Stimulated activated CD4-positive, alpha-beta T cell treated with anti-CD3 and anti-CD28 coated beads, TNF-alpha, amount 100 ng/mL, for 48 hours (primary cell): ENCODE results near the gene NINJ2.

Source experiments
- DNase-seq, 3 donors: peaks; one replicate each; pipeline ENCODE4 v3.0.0-alpha.2; 2020; ENCODE audit warnings: low read depth in 3 of 3

NINJ2 gene

DNA sequence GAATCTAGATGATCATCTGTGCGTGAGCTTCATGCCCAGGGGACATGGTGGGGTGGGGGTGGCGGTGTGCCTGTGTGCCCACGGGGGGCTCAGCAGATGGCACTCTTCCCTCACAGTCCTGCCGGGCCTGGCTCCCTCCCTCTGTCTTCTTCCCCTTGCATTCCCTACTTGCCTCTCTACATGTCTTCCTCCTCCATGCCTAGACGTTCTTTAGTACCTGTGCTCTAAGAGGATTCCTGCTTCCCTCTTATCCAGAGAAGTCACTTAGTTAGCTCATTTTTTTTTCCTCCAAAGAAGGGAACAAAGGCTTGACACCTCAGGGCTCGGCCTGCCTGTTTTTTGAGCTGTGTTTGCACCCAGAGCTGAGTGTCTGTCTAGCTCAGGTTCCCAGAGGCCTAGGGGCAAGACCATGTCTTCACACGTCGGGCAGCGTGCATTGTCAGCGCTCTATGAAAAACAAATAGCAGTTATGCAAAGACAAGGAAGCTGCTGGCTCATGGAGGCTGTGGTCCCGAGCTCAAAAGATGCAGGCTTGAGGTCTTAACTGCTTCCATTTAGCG, 48.8 kb downstream of the NINJ2 start:
- no peak for DNase-seq

DNA sequence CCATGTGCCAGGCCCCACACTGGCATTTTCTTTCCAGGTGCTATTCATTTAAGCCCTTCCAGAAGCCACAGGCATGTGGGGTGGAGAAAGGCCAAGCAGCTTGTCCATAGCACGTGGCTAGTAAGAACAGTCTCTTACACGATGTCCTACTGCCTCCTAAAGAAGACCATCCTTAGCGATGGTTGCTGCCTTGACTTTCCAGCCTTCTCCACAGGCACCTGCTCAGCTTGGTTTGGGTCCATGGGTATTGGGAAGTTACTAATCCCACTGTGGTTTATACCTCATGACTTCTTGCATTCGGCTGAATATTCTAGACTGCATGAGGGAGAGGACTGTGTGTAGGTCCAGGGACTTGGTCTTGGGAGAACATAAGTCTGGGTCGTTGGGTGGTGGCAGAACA, 49.2 kb downstream of the NINJ2 start:
- no peak for DNase-seq

DNA sequence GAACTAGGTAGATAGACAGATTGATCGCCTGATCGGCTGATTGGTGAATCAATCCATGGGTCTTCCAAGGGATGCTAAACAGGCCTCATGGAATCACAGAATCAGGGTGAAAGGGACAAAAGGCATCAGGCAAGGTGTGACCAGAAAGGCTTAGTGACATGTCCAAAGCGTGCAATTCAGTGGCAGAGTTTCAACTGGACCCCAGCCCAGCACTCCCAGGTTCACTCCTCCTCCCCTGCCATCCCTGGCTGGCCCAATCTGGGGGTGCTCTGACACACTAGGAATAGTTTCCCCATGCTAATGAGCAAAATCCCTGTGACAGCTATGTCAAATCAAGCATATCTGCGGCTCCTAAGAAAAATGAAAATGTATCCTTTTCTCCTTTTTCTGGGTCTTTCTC, 50.4 kb downstream of the NINJ2 start:
- DNase-seq = no peak

DNA sequence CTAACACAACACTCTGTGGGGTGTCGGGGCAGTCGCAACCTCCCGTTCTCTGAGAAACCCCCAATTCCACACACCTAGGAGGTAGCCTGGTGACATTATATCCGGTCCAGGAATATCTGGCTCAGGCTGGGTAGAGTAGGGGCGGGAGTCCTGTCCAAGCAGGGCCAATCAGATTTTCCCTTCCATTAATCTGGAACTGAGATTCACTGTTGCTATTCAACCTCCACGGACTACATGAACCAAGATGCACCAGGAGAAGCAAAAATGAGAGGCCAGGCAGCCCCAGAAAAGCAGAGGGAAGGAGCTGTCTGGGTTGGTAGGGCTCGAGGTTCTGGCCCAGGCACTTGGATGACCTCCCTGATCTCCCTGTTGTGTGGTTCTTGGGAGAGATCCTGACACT, 51.0 kb downstream of the NINJ2 start:
- DNase-seq = no peak

- DNase-seq = no peak
Measured at GRCh38 chr12:611721-612120, 51.5 kb downstream of the NINJ2 start.

DNA sequence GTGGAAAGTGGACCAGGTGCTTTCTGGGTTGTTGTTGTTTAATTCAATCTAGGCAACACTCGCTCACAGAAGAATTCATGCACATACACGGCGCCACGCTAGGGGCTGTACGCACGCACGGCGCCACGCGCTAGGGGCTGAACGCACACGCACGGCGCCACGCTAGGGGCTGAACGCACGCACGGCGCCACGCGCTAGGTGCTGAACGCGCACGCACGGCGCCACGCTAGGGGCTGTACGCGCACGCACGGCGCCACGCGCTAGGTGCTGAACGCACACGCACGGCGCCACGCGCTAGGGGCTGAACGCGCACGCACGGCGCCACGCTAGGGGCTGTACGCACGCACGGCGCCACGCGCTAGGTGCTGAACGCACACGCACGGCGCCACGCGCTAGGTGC, 54.3 kb downstream of the NINJ2 start:
- no peak for DNase-seq

DNA sequence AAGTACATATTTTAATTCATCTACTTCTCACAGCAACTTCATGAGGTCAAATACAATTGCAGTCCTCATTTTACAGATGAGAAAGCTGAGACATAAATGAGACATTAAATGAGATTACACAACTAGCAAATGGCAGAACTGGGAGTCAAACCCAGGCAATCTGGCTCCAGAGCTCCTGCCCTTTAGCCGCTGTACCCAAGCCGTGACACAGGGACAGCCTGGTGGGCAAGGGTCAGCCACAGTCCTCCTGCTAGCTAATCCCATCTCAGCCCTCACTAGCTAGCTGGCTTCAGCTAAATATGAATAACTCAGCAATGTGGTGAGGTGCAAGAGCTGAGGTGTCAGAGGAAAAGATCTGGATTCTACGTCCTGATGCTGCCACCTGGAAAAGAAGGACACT, 54.8 kb downstream of the NINJ2 start:
- no peak for DNase-seq

DNA sequence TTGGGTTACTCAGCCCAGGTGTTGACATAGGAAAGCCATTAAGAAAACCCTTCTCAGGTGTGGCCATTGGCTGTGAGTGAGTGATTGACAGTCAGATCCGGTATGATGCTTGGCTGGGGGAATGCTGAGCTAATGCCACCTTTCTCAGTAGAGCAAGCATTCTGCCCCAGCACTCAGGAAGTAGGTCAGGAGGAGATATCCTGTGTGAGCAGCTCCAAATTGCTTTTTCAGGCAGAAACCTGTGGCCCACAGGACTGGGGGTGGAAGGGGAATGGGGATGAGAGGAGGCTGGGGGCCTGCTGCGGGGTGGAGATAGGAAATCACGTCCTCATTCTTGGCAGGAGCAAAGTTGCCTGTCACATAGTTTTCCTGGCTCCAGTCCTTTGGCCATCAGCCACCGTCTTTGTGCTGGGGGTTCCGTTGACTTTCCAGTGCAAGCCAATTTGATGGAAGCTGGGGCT, 55.7 kb downstream of the NINJ2 start:
- DNase-seq = no peak

GRCh38 chr12:604956-605355, 58.3 kb downstream of the NINJ2 start:
- DNase-seq = no peak

GRCh38 chr12:602700-603068, 60.6 kb downstream of the NINJ2 start:
- no peak for DNase-seq

GRCh38 chr12:601976-602699, 61.1 kb downstream of the NINJ2 start:
- no peak for DNase-seq

GRCh38 chr12:599756-600155, 63.5 kb downstream of the NINJ2 start:
- DNase-seq = no peak

GRCh38 chr12:597926-598568, 65.2 kb downstream of the NINJ2 start:
- no peak for DNase-seq

DNA sequence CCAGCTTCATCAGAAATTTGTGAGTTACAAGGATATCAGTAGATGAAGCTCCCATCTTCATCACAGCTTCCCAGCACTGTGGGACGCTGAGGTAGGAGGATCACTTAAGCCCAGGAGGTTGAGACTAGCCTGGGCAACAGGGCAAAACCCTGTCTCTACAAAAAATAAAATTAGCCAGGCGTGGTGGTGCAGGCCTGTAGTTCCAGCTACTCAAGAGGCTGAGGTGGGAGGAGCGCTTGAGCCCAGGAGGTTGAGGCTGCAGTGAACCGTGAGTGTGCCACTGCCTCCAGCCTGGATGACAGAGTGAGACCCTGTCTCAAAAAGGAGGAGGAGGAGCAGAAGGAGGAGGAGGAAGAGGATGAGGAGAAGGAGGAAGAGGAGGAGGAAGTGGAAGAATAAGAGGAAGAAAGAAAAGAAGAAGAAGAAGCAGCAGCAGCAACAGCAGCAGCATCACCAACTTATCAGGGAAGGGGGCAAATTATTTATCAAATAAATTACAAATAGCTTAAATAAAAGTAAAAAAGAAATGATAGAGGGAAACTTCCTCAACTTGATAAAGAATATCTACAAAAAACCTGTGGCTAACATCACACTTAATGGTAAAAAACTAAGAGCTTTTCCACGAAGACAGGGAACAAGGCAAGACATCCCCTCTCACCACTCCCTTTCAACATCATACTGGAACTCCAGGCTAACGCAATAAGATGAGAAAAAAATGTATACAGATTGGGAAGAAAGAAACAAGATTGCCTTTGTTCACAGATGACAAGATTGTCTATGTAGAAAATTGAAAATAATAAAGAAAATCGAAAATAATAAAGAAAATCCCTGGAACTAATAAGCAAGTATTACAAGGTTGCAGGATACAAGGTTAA, 69.6 kb downstream of the NINJ2 start:
- DNase-seq = no peak

- DNase-seq = no peak
Measured at GRCh38 chr12:592024-592505, 71.2 kb downstream of the NINJ2 start.

DNA sequence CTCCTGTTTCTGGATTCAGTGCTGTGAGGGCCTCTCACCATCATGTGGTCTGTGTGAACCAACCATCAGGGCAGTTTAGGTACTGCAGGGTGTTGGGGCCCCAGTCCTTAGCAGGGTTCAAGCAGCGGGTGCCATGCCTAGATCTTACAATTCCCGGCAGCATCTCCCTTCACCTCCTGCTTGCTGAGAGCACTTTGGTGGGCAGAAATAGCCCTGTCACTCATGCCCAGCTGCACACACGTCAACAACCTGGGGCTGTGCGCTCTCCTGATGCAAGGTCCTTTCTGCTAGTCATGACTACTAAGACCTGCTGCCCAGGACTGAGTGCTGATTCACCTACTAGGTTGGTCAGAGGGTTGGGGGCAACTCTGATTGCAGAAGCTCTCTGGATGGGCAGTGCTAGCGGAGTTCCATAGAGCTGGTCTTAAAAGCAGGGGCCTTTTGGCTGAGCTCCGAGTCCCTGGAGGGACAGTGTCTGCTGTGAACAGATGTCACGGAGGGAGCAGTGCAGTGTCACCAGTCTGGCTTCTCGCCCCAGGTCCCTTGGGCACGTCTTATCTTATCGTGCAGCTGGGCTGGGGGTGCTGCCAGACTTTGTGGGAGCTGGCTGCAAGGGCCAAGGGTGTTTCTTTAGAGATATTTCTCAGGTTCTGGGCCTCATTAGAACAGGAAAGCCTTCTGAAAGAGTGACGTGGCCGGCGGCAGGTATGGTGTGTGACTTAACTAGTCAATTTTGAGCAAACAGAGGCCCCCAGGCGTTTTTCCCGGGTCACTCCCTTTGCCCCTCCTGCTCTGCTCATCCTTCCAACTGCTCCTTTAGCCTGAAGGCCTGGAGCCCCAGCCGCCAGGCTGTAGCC, 71.8 kb downstream of the NINJ2 start:
- DNase-seq = no peak

- no peak for DNase-seq
Measured at GRCh38 chr12:590206-590750, 73.0 kb downstream of the NINJ2 start.

DNA sequence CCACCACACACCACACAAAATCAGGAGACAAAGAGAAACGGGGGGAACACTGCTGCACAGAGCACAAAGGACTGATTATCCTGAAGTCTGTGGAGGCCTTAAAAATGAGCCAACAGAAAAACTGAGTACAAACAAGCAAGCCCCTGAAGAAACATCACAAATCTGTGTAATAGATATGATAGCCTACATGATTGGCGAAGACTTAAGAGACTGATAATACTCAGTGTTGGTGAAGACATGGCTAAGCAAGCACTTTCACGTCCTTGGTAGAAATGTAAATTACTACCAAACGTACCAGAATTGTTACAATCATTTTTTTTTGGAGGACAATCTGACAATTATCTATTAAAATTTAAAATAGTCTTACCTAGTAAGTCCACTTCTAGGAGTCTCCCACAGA, 74.6 kb downstream of the NINJ2 start:
- DNase-seq = no peak

DNA sequence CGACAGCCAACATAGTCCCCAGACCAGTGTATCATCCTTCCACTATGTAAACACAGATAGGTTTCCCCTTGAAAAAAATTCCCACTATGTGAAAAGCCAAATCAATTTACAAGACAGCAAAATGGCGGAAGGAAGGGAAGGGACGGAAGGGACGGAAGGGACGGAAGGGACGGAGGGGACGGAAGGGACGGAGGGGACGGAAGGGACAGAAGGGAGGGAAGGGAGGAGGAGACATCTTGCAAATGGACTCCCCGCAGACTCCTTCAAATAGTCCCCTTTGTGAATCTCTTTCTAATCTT, 75.3 kb downstream of the NINJ2 start:
- DNase-seq = no peak

- DNase-seq = no peak
Measured at GRCh38 chr12:587132-588023, 75.9 kb downstream of the NINJ2 start.
